Astrocyte of the cerebellum (primary cell): ENCODE data around the gene PAK1IP1.
"Not testable (repeated sequence)": the region's sequence is repeated elsewhere in the genome, so short reads cannot be mapped to it uniquely, and the experiment has no call there.

ENCODE experiments used
- DNase-seq: peaks from one replicate; pipeline ENCODE4 v3.0.0-alpha.2; 2011; ENCODE audit warnings: low read depth
- H3K4me3 ChIP-seq: 2 replicates; pipeline ENCODE4 v1.5.1; 2011; ENCODE audit warnings: mild to moderate bottlenecking, low read depth, low read length, moderate library complexity
- in situ Hi-C: cut with HindIII; loops from 2 replicates; pipeline ENCODE4 v1.10.0; 2017; ENCODE audit warnings: low sequenced_read_pairs
- TF ChIP-seq, protein P1 (sequence below): IDR thresholded peaks from 2 replicates; pipeline ENCODE4 v1.5.1; 2012; ENCODE audit warnings: low read length, low read depth, moderate library complexity, mild to moderate bottlenecking; ENCODE audit errors: missing control alignments

The PAK1IP1 gene

GRCh38 chr6:10743515-10743914 lies 48.7 kb downstream of the PAK1IP1 start:
- TF ChIP-seq, protein P1, sequence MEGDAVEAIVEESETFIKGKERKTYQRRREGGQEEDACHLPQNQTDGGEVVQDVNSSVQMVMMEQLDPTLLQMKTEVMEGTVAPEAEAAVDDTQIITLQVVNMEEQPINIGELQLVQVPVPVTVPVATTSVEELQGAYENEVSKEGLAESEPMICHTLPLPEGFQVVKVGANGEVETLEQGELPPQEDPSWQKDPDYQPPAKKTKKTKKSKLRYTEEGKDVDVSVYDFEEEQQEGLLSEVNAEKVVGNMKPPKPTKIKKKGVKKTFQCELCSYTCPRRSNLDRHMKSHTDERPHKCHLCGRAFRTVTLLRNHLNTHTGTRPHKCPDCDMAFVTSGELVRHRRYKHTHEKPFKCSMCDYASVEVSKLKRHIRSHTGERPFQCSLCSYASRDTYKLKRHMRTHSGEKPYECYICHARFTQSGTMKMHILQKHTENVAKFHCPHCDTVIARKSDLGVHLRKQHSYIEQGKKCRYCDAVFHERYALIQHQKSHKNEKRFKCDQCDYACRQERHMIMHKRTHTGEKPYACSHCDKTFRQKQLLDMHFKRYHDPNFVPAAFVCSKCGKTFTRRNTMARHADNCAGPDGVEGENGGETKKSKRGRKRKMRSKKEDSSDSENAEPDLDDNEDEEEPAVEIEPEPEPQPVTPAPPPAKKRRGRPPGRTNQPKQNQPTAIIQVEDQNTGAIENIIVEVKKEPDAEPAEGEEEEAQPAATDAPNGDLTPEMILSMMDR = no peak
- no peak for DNase-seq
- H3K4me3 ChIP-seq = no peak overlapping the region
- in situ Hi-C loops = no loop called here

DNA sequence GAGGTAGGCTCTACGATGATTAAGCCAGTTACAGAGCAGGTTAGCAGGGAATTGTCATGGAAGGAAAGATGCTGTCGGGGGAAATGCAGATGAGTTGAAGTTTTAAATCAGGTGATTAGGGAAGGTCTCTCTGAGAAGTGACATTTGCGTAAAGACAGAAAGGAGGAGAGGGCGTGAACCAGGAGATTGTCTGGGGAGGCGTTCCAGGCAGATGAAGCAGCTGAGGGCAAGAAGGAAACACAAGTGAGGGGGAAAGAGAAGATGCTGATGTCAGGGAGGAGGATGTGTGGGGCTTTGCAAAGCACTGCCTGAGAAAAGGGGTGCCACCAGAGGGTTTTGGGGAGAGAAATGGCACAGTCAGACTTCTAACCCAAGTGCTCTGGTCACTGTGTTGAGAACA lies 50.3 kb downstream of the PAK1IP1 start:
- TF ChIP-seq, protein P1 = no peak
- in situ Hi-C loops = no loop called here
- no peak overlapping the region for H3K4me3 ChIP-seq
- no peak for DNase-seq

DNA sequence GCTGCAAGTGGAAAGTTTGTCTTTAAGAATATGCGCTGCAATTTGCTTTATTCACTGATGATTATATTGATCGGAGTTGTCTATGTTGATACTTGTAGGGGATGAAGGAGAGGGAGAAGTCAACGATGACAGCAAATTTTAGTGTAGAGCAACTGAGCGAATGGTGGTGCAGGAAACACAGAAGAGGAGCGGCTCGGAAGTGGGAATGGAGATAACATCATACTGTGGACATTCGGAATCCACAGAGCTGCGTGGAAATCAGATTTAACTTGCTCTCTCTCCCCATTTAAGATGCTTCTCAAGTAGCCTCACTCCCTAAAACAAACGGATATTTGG lies 52.1 kb downstream of the PAK1IP1 start:
- TF ChIP-seq, protein P1 = no peak
- in situ Hi-C loops = no loop called here
- no peak for DNase-seq
- peak overlapping the region; percentile 64 for H3K4me3 ChIP-seq

DNA sequence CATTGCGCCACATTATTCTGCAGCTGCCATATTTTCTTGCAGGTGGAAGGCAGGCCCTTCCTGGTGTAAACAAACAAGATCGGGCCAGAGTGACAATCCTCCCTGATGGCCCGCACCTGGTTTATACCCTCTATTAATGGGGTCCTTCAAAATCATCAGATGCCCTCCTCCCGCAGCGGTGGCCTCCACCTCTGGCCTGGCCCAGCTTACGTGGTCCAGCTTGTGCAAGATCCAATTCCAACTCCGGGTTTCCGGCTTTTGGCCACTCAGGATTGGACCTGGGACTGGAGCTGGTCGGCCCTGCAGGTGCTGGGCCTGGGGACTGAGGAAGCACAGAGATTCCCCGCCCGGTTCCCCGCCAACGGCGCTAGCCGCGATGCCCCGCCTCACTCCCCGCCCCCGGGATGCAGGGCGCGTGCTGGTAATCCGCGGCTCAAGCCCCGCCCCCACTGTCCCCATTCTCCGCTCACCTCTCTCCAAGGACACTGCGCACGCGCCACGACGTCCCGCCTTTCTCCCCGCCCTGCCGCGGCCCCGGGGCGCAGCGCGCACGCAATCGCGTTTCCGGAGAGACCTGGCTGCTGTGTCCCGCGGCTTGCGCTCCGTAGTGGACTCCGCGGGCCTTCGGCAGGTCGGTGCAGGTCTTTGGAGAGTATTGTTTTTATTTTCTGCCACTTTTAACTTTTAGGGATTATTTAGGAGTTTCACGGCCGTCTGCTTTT lies 52.6 kb downstream of the PAK1IP1 start, which contains the start of gene TMEM14B:
TMEM14B (plus strand) TSS at position 555 of the 722 bp plus-strand sequence. CDS start 1,441 bp downstream, outside the sequence.
- DNase-seq = peak; percentile 89
- TF ChIP-seq, protein P1 = no peak
- peak within 1 kb of the TSS; percentile 64 for H3K4me3 ChIP-seq
- in situ Hi-C loops = no loop called here

DNA sequence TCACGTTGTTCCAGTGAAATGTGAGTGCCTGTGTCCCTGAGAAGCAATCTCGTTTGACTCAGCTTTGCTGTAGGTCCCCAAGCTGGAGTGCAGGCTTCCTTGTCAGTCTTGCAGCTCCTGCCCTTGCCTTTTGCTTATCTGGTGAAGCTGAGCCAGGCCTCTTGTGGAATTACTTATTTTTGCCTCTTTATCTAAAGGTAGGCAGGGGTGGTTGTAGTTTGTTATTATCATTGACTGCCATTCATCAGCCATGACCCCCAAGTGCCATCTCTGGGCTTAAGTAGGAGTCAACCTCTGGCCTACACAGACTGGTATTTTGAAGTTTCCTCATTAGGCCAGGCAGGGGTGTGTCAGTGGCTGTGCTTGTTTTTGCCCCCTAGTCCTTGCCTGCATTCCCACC lies 55.0 kb downstream of the PAK1IP1 start:
- TF ChIP-seq, protein P1 = no peak
- no peak for DNase-seq
- in situ Hi-C loops = no loop called here
- no peak overlapping the region for H3K4me3 ChIP-seq

DNA sequence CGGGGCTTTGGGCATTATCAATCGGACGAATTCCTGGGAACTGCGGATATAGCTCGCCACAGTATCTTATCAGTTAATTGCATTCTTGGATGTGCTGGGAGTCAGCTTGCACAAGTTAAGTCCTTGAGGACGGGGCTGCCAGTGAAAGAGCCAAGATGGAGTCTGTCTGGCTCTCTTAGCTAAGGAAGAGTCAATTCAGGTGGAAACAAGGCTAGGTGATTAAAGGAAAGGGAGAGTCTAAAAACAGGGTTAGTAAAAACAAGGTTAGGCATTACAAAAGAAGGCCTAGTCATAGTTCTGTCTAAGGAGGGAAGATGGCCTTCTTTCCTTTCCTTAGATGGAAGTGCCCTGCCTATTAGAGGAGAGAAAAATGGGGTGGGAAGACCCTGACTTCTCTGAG lies 55.8 kb downstream of the PAK1IP1 start:
- H3K4me3 ChIP-seq, in situ Hi-C loops, DNase-seq: not testable (repeated sequence)

DNA sequence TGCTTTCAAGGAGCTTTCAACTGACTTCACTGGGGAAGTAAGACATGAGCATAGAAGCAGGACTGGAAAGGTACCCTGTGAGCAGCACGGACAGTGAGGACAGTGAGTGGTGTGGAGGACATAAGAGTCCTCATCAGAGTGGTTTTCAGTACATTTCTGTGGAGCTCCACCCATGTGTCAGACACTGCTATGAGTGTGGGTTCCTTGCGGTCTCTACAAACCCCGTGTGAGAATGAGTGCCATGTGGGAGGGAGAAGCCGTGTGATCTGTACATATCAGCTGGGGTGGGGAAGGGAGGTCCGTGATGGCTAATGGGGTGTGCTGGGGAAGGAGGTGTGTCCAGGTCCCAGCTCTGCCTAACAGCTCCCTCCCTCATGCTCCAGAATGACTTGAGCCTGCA lies 57.0 kb downstream of the PAK1IP1 start:
- DNase-seq, H3K4me3 ChIP-seq, in situ Hi-C loops: not testable (repeated sequence)
